ENCODE results near the gene MACROH2A1.

GRCh38 chr5:135382106-135382790 lies 16.8 kb downstream of the MACROH2A1 start:
- TF ChIP-seq CTCF (IDR thresholded peaks at IDR 0.05; ENCODE audit: low read length) (no peak), EZH2 (IDR thresholded peaks at IDR 0.05; ENCODE audit: borderline replicate concordance, low read length) (no peak)
